GM23338 (cell line): ENCODE data around the gene AGBL4. TPM values are rescaled to one million over a fixed set of nuclear protein-coding genes. Genes with fewer than 3 reads are reported as not detected.

Source experiments
- ATAC-seq: fragments of 200-7000 bp; cut with Tn5 transposase; 3 replicates; pipeline ENCODE4 v1.9.1; 2020
- DNase-seq: peaks from one replicate; pipeline ENCODE4 v3.0.0-alpha.2; 2015; ENCODE audit warnings: low spot score
- H2AFZ ChIP-seq: fragments of 200-600 bp; sonication (generic); 2 replicates; pipeline ENCODE4 v1.8.0; 2016; ENCODE audit warnings: antibody characterized with exemption, mild to moderate bottlenecking, moderate library complexity
- H3F3A ChIP-seq: fragments of 200-600 bp; sonication (generic); replicated peaks from 2 replicates; pipeline ENCODE4 v1.8.0; 2017; ENCODE audit warnings: antibody characterized with exemption, mixed run types, low read depth
- H3K27ac ChIP-seq: fragments of 200-600 bp; sonication (generic); 2 replicates; pipeline ENCODE4 v1.6.1; 2016; ENCODE audit warnings: low read depth
- H3K27me3 ChIP-seq: fragments of 200-600 bp; sonication (generic); 2 replicates; pipeline ENCODE4 v1.8.0; 2016; ENCODE audit warnings: mild to moderate bottlenecking, mixed run types, moderate library complexity; ENCODE audit not compliant: insufficient read depth
- H3K36me3 ChIP-seq: fragments of 200-600 bp; sonication (generic); 2 replicates; pipeline ENCODE4 v1.8.0; 2016; ENCODE audit warnings: mild to moderate bottlenecking; ENCODE audit not compliant: insufficient read depth
- H3K4me1 ChIP-seq: fragments of 200-600 bp; sonication (generic); 2 replicates; pipeline ENCODE4 v1.8.0; 2016; ENCODE audit warnings: mild to moderate bottlenecking, moderate library complexity; ENCODE audit not compliant: insufficient read depth
- H3K4me2 ChIP-seq: fragments of 200-600 bp; sonication (generic); 2 replicates; pipeline ENCODE4 v1.7.1; 2017; ENCODE audit warnings: mixed run types
- H3K4me3 ChIP-seq: fragments of 200-600 bp; sonication (generic); 2 replicates; pipeline ENCODE4 v1.6.1; 2016; ENCODE audit warnings: mixed run types
- H3K79me2 ChIP-seq: fragments of 200-600 bp; sonication (generic); replicated peaks from 2 replicates; pipeline ENCODE4 v1.8.0; 2017; ENCODE audit warnings: mild to moderate bottlenecking; ENCODE audit not compliant: insufficient read depth
- H3K9me2 ChIP-seq: fragments of 200-600 bp; sonication (generic); 2 replicates; pipeline ENCODE4 v1.8.0; 2017; ENCODE audit not compliant: insufficient read depth
- H4K20me1 ChIP-seq: fragments of 200-600 bp; sonication (generic); replicated peaks from 2 replicates; pipeline ENCODE4 v1.8.0; 2017; ENCODE audit warnings: mild to moderate bottlenecking; ENCODE audit not compliant: insufficient read depth
- H3K27ac Mint-ChIP-seq: 2 replicates; pipeline ENCODE4 v1.8.0; 2020; ENCODE audit warnings: inconsistent platforms, mild to moderate bottlenecking, moderate library complexity, mixed read lengths
- H3K27me3 Mint-ChIP-seq: 3 replicates; pipeline ENCODE4 v1.8.0; 2022; ENCODE audit warnings: low read depth, mild to moderate bottlenecking, moderate library complexity, mixed read lengths, inconsistent platforms; ENCODE audit not compliant: insufficient read depth, poor library complexity
- H3K36me3 Mint-ChIP-seq: 3 replicates; pipeline ENCODE4 v1.8.0; 2021; ENCODE audit warnings: low read depth, mild to moderate bottlenecking, inconsistent platforms, moderate library complexity, mixed read lengths
- H3K4me1 Mint-ChIP-seq: 3 replicates; pipeline ENCODE4 v1.8.0; 2020; ENCODE audit warnings: mild to moderate bottlenecking, inconsistent platforms, mixed read lengths
- H3K4me3 Mint-ChIP-seq: 3 replicates; pipeline ENCODE4 v1.8.0; 2021; ENCODE audit warnings: moderate library complexity, mild to moderate bottlenecking, inconsistent platforms, mixed read lengths
- H3K9me3 Mint-ChIP-seq: 3 replicates; pipeline ENCODE4 v1.8.0; 2020; ENCODE audit warnings: moderate library complexity, mild to moderate bottlenecking, inconsistent platforms, mixed read lengths
- CREB1 ChIP-seq: fragments of 250-450 bp; sonication (Bioruptor Pico); IDR thresholded peaks from 2 replicates; pipeline ENCODE4 v1.5.0; 2020; ENCODE audit warnings: low read depth, mild to moderate bottlenecking, moderate library complexity
- EZH2 ChIP-seq: fragments of 200-600 bp; sonication (generic); IDR thresholded peaks from one replicate; pipeline ENCODE4 v1.8.0; 2017; ENCODE audit warnings: antibody characterized with exemption, mild to moderate bottlenecking, low read depth; ENCODE audit not compliant: unreplicated experiment
- EZH2phosphoT487 ChIP-seq: fragments of 200-600 bp; sonication (generic); IDR thresholded peaks from one replicate; pipeline ENCODE4 v1.8.1; 2018; ENCODE audit warnings: antibody characterized with exemption; ENCODE audit not compliant: unreplicated experiment
- JUNB ChIP-seq: IDR thresholded peaks from one replicate; pipeline ENCODE4 v1.6.1; 2016; ENCODE audit warnings: antibody characterized with exemption; ENCODE audit not compliant: unreplicated experiment
- POLR2AphosphoS5 ChIP-seq: IDR thresholded peaks from 2 replicates; pipeline ENCODE4 v1.6.1; 2016; ENCODE audit warnings: antibody characterized with exemption, low read depth
- STAT1 ChIP-seq: IDR thresholded peaks from one replicate; pipeline ENCODE4 v1.6.1; 2016; ENCODE audit warnings: antibody characterized with exemption; ENCODE audit not compliant: unreplicated experiment
- ZNF114 ChIP-seq: fragments of 250-450 bp; sonication (Bioruptor Pico); IDR thresholded peaks from 2 replicates; pipeline ENCODE4 v1.5.0; 2020; ENCODE audit warnings: mild to moderate bottlenecking, moderate library complexity
- polyA plus RNA-seq: library from polyadenylated mRNA; unstranded; fragments of >200 nt; fragmentation: Nextera tagmentation; extraction: Ambion mirVana; gene quantifications from 2 replicates; pipeline ENCODE4 v1.2.1, GENCODE V29; 2016
- total RNA-seq: library from RNA; depleted of rRNA; stranded (reverse); fragments of >200 nt; shearing (Covaris generic); gene quantifications from 2 replicates; pipeline ENCODE4 v1.2.3, GENCODE V29; 2014
- TF ChIP-seq, protein P1 (sequence below): fragments of 250-450 bp; sonication (Bioruptor Pico); IDR thresholded peaks from 2 replicates; pipeline ENCODE4 v1.5.0; 2020; ENCODE audit warnings: mild to moderate bottlenecking, moderate library complexity
- TF ChIP-seq, protein P2 (sequence below): IDR thresholded peaks from one replicate; pipeline ENCODE4 v1.6.1; 2018; ENCODE audit warnings: antibody characterized with exemption; ENCODE audit not compliant: unreplicated experiment
- TF ChIP-seq, protein P3 (sequence below): IDR thresholded peaks from 2 replicates; pipeline ENCODE4 v1.6.1; 2016; ENCODE audit warnings: antibody characterized with exemption

Gene AGBL4
- total and polyA plus RNA-seq, 2 experiments from 2014 or later, result 0.91 to 1.5 TPM

DNA sequence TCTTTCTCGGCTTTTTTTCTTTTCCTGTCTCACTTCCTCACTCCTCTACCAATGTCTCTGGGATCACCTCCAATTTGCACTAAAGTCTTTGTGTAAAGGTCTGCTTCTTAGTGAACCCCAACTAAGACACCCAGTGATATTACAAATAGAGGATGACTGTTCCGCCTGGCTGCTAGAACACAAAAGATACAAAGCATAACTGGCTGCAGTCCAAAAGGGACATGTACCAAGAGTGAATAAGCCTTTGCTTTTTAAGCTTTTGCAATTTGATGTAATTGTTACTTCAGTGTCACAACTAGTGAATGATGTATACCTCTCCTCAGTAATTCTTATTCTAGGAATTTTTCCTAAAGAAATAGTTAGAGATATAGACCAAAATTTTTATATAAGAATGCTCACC is 1164.3 kb downstream of the AGBL4 start:
- no peak for ATAC-seq
- Mint-ChIP-seq H3K9me3 (peaks cover 18% of the 10 kb centered on the region), H3K27ac (no peak overlapping the region), H3K4me1 (no peaks in the 10 kb centered on the region), H3K27me3 (no peaks in the 10 kb centered on the region), H3K36me3 (peaks cover 7% of the 10 kb centered on the region; the same call in 1 of the 3 replicates), H3K4me3 (no peak overlapping the region)
- H3K4me1 ChIP-seq, result no peaks in the 10 kb centered on the region
- H2AFZ ChIP-seq, result no peak overlapping the region
- no peaks in the 10 kb centered on the region for H3K36me3 ChIP-seq
- H4K20me1 ChIP-seq, result no peaks in the 10 kb centered on the region
- H3K4me2 ChIP-seq, result no peak overlapping the region
- H3K27me3 ChIP-seq, result no peaks in the 10 kb centered on the region
- H3F3A ChIP-seq, result no peaks in the 10 kb centered on the region
- no peak overlapping the region for H3K27ac ChIP-seq
- no peak overlapping the region for H3K4me3 ChIP-seq
- H3K79me2 ChIP-seq, result no peaks in the 10 kb centered on the region
- no peaks in the 10 kb centered on the region; the same call in 1 of the 2 replicates for H3K9me2 ChIP-seq
- TF ChIP-seq CREB1 (CRISPR knock-in tag), result no peak
- DNase-seq, result no peak

DNA sequence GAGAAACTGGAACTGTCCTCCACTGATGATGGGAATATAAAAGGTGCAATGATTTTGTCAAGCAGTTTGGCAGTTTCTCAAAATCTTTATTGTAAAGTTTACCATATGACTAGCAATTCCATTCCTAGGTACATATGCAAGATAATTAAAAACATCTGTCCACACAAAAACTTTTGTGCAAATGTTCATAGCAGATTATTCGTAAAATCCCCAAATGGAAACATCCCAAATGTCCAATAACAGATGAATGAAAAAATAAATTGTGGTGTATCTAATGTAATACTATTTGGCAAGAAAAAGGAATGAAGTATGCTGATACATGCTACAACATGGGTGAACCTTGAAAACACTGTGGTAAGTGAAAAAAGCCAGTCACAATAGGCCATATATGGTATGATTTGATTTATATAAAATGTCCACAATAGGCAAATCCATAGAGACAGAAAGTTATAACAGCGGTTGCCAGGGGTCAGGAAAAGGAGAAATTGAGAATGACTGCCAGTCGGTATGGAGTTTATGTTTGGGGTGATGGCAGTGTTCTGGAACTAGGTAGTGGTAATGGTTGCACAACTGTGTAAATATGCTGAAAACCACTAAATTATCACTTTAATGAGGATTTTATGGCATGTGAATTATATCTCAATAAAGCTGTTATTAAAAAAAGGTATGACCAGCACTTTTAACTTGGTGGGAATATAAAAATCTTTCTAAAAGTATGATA is 1165.4 kb downstream of the AGBL4 start:
- no peak overlapping the region for H3K27ac ChIP-seq
- DNase-seq (no peak), ATAC-seq (no peak)
- H3K27me3 ChIP-seq, result no peaks in the 10 kb centered on the region
- no peaks in the 10 kb centered on the region for H3K79me2 ChIP-seq
- Mint-ChIP-seq H3K36me3 (peaks cover 7% of the 10 kb centered on the region; the same call in 1 of the 3 replicates), H3K9me3 (peaks cover 18% of the 10 kb centered on the region), H3K27ac (no peak overlapping the region), H3K4me1 (no peaks in the 10 kb centered on the region), H3K4me3 (no peak overlapping the region), H3K27me3 (no peaks in the 10 kb centered on the region)
- no peak overlapping the region for H3K4me3 ChIP-seq
- no peaks in the 10 kb centered on the region; the same call in 1 of the 2 replicates for H3K9me2 ChIP-seq
- H3K36me3 ChIP-seq, result no peaks in the 10 kb centered on the region
- H2AFZ ChIP-seq, result no peak overlapping the region
- no peaks in the 10 kb centered on the region for H4K20me1 ChIP-seq
- H3K4me2 ChIP-seq, result no peak overlapping the region
- H3F3A ChIP-seq, result no peaks in the 10 kb centered on the region
- H3K4me1 ChIP-seq, result no peaks in the 10 kb centered on the region
- TF ChIP-seq ZNF114 (CRISPR knock-in tag), result no peak
- TF ChIP-seq, protein P1, sequence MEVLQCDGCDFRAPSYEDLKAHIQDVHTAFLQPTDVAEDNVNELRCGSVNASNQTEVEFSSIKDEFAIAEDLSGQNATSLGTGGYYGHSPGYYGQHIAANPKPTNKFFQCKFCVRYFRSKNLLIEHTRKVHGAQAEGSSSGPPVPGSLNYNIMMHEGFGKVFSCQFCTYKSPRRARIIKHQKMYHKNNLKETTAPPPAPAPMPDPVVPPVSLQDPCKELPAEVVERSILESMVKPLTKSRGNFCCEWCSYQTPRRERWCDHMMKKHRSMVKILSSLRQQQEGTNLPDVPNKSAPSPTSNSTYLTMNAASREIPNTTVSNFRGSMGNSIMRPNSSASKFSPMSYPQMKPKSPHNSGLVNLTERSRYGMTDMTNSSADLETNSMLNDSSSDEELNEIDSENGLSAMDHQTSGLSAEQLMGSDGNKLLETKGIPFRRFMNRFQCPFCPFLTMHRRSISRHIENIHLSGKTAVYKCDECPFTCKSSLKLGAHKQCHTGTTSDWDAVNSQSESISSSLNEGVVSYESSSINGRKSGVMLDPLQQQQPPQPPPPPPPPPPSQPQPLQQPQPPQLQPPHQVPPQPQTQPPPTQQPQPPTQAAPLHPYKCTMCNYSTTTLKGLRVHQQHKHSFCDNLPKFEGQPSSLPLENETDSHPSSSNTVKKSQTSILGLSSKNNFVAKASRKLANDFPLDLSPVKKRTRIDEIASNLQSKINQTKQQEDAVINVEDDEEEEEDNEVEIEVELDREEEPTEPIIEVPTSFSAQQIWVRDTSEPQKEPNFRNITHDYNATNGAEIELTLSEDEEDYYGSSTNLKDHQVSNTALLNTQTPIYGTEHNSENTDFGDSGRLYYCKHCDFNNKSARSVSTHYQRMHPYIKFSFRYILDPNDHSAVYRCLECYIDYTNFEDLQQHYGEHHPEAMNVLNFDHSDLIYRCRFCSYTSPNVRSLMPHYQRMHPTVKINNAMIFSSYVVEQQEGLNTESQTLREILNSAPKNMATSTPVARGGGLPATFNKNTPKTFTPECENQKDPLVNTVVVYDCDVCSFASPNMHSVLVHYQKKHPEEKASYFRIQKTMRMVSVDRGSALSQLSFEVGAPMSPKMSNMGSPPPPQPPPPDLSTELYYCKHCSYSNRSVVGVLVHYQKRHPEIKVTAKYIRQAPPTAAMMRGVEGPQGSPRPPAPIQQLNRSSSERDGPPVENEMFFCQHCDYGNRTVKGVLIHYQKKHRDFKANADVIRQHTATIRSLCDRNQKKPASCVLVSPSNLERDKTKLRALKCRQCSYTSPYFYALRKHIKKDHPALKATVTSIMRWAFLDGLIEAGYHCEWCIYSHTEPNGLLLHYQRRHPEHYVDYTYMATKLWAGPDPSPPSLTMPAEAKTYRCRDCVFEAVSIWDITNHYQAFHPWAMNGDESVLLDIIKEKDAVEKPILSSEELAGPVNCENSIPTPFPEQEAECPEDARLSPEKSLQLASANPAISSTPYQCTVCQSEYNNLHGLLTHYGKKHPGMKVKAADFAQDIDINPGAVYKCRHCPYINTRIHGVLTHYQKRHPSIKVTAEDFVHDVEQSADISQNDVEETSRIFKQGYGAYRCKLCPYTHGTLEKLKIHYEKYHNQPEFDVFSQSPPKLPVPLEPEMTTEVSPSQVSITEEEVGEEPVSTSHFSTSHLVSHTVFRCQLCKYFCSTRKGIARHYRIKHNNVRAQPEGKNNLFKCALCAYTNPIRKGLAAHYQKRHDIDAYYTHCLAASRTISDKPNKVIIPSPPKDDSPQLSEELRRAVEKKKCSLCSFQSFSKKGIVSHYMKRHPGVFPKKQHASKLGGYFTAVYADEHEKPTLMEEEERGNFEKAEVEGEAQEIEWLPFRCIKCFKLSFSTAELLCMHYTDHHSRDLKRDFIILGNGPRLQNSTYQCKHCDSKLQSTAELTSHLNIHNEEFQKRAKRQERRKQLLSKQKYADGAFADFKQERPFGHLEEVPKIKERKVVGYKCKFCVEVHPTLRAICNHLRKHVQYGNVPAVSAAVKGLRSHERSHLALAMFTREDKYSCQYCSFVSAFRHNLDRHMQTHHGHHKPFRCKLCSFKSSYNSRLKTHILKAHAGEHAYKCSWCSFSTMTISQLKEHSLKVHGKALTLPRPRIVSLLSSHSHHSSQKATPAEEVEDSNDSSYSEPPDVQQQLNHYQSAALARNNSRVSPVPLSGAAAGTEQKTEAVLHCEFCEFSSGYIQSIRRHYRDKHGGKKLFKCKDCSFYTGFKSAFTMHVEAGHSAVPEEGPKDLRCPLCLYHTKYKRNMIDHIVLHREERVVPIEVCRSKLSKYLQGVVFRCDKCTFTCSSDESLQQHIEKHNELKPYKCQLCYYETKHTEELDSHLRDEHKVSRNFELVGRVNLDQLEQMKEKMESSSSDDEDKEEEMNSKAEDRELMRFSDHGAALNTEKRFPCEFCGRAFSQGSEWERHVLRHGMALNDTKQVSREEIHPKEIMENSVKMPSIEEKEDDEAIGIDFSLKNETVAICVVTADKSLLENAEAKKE (CRISPR knock-in tag), result no peak
- no peak for TF ChIP-seq JUNB
- TF ChIP-seq, protein P2, sequence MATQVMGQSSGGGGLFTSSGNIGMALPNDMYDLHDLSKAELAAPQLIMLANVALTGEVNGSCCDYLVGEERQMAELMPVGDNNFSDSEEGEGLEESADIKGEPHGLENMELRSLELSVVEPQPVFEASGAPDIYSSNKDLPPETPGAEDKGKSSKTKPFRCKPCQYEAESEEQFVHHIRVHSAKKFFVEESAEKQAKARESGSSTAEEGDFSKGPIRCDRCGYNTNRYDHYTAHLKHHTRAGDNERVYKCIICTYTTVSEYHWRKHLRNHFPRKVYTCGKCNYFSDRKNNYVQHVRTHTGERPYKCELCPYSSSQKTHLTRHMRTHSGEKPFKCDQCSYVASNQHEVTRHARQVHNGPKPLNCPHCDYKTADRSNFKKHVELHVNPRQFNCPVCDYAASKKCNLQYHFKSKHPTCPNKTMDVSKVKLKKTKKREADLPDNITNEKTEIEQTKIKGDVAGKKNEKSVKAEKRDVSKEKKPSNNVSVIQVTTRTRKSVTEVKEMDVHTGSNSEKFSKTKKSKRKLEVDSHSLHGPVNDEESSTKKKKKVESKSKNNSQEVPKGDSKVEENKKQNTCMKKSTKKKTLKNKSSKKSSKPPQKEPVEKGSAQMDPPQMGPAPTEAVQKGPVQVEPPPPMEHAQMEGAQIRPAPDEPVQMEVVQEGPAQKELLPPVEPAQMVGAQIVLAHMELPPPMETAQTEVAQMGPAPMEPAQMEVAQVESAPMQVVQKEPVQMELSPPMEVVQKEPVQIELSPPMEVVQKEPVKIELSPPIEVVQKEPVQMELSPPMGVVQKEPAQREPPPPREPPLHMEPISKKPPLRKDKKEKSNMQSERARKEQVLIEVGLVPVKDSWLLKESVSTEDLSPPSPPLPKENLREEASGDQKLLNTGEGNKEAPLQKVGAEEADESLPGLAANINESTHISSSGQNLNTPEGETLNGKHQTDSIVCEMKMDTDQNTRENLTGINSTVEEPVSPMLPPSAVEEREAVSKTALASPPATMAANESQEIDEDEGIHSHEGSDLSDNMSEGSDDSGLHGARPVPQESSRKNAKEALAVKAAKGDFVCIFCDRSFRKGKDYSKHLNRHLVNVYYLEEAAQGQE, result no peak
- no peak for TF ChIP-seq CREB1 (CRISPR knock-in tag)
- TF ChIP-seq EZH2, result no peak
- no peak for TF ChIP-seq POLR2AphosphoS5
- no peak for TF ChIP-seq STAT1
- TF ChIP-seq EZH2phosphoT487, result no peak
- TF ChIP-seq, protein P3, sequence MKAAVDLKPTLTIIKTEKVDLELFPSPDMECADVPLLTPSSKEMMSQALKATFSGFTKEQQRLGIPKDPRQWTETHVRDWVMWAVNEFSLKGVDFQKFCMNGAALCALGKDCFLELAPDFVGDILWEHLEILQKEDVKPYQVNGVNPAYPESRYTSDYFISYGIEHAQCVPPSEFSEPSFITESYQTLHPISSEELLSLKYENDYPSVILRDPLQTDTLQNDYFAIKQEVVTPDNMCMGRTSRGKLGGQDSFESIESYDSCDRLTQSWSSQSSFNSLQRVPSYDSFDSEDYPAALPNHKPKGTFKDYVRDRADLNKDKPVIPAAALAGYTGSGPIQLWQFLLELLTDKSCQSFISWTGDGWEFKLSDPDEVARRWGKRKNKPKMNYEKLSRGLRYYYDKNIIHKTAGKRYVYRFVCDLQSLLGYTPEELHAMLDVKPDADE, result no peak
